Osteoblast (primary cell): ENCODE data around the gene KCNAB1. TPM values are rescaled to one million over a fixed set of nuclear protein-coding genes. Genes with fewer than 3 reads are reported as not detected.

Source experiments
- DNase-seq: peaks from one replicate; pipeline ENCODE4 v3.0.0; 2011; ENCODE audit warnings: low spot score, mixed read lengths; ENCODE audit not compliant: insufficient read length; ENCODE audit errors: missing footprints
- H2AFZ ChIP-seq: 2 replicates; pipeline ENCODE4 v1.6.0; 2011; ENCODE audit warnings: mild to moderate bottlenecking, low read length
- H3K27ac ChIP-seq: 2 replicates; pipeline ENCODE4 v1.5.1; 2011; ENCODE audit warnings: mild to moderate bottlenecking, low read depth, low read length, moderate library complexity
- H3K27me3 ChIP-seq: 2 replicates; pipeline ENCODE4 v1.6.0; 2012; ENCODE audit warnings: mild to moderate bottlenecking, control low read depth, inconsistent platforms, low read length, moderate library complexity; ENCODE audit not compliant: insufficient read depth
- H3K36me3 ChIP-seq: 2 replicates; pipeline ENCODE4 v1.5.1; 2011; ENCODE audit warnings: mild to moderate bottlenecking, low read length, control low read depth, moderate library complexity; ENCODE audit not compliant: insufficient read depth
- H3K4me1 ChIP-seq: 2 replicates; pipeline ENCODE4 v1.5.1; 2011; ENCODE audit warnings: mild to moderate bottlenecking, low read length, control low read depth, moderate library complexity; ENCODE audit not compliant: insufficient read depth
- H3K4me2 ChIP-seq: 2 replicates; pipeline ENCODE4 v1.6.0; 2011; ENCODE audit warnings: mild to moderate bottlenecking, low read length; ENCODE audit not compliant: insufficient read depth
- H3K4me3 ChIP-seq: fragments of 200-600 bp; sonication (generic); 3 replicates; pipeline ENCODE4 v1.5.1; 2012; ENCODE audit warnings: mild to moderate bottlenecking, low read length, inconsistent platforms; ENCODE audit not compliant: insufficient read depth
- H3K79me2 ChIP-seq: 2 replicates; pipeline ENCODE4 v1.6.0; 2012; ENCODE audit warnings: mild to moderate bottlenecking, low read length, control low read depth, inconsistent platforms; ENCODE audit not compliant: insufficient read depth
- H3K9me3 ChIP-seq: 2 replicates; pipeline ENCODE4 v1.5.1; 2011; ENCODE audit warnings: low read depth, low read length, control low read depth
- H4K20me1 ChIP-seq: 2 replicates; pipeline ENCODE4 v1.6.0; 2012; ENCODE audit warnings: mild to moderate bottlenecking, low read length, control low read depth; ENCODE audit not compliant: insufficient read depth
- total RNA-seq: library from RNA; depleted of rRNA; stranded (reverse); fragments of >200 nt; gene quantifications from 2 replicates; pipeline ENCODE4 v1.2.3, GENCODE V29; 2012
- TF ChIP-seq, protein P1 (sequence below): IDR thresholded peaks from 2 replicates; pipeline ENCODE4 v1.5.1; 2011; ENCODE audit warnings: mild to moderate bottlenecking, low read depth, low read length, moderate library complexity; ENCODE audit errors: extremely low read depth

KCNAB1 gene
- total RNA-seq, 1 donor: 0.36 TPM

DNA sequence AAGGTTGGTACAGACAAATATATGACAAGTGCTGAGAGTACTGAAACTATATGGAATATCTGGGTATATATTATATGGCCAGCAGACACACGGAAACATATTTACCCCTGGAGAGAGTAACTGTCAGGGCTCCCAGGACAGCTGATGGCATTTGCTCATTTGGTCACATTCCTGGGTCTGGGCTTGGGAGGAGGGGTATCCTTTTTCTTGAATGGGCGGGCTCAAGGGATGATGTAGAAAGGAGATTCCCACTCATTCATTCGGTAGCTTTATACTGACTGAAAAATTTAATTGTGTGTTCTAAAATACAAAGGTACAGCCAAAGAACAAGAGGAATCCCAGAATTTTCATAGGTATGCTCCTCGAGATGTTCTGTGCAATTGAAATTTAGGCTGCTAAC lies 131.0 kb downstream of the KCNAB1 start:
- H3K27ac ChIP-seq: no peak overlapping the region
- no peaks in the 10 kb centered on the region for H4K20me1 ChIP-seq
- no peaks in the 10 kb centered on the region for H3K79me2 ChIP-seq
- peak; percentile 50 for DNase-seq
- no peaks in the 10 kb centered on the region for H3K36me3 ChIP-seq
- H3K4me1 ChIP-seq: no peaks in the 10 kb centered on the region
- no peak overlapping the region for H3K4me2 ChIP-seq
- no peak overlapping the region for H3K4me3 ChIP-seq
- no peak overlapping the region for H2AFZ ChIP-seq
- TF ChIP-seq, protein P1, sequence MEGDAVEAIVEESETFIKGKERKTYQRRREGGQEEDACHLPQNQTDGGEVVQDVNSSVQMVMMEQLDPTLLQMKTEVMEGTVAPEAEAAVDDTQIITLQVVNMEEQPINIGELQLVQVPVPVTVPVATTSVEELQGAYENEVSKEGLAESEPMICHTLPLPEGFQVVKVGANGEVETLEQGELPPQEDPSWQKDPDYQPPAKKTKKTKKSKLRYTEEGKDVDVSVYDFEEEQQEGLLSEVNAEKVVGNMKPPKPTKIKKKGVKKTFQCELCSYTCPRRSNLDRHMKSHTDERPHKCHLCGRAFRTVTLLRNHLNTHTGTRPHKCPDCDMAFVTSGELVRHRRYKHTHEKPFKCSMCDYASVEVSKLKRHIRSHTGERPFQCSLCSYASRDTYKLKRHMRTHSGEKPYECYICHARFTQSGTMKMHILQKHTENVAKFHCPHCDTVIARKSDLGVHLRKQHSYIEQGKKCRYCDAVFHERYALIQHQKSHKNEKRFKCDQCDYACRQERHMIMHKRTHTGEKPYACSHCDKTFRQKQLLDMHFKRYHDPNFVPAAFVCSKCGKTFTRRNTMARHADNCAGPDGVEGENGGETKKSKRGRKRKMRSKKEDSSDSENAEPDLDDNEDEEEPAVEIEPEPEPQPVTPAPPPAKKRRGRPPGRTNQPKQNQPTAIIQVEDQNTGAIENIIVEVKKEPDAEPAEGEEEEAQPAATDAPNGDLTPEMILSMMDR: no peak
- H3K27me3 ChIP-seq: no peaks in the 10 kb centered on the region
- no peaks in the 10 kb centered on the region for H3K9me3 ChIP-seq

DNA sequence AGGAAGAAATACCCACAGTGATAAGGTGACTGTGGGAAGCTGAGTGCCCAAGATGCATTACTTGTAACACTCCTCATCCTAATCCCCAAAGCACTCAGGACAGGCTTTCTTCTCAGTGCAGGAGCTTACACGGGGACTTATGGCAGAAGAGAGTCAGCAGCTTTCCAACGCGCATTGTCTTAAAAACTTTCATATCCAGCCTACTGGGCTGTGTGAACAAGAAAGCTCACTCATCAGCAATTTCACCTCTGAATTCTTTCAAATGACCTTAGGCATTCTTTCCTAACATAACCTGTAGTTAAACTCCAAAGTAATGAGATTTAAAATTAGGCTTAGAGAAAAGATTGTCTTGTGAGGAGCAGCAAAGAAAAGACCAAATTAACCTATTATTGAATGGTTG lies 132.3 kb downstream of the KCNAB1 start:
- no peaks in the 10 kb centered on the region for H3K27me3 ChIP-seq
- no peak overlapping the region for H3K27ac ChIP-seq
- H3K9me3 ChIP-seq: no peaks in the 10 kb centered on the region
- H4K20me1 ChIP-seq: no peaks in the 10 kb centered on the region
- no peak for DNase-seq
- TF ChIP-seq, protein P1: no peak
- no peak overlapping the region for H2AFZ ChIP-seq
- H3K4me1 ChIP-seq: no peaks in the 10 kb centered on the region
- H3K79me2 ChIP-seq: no peaks in the 10 kb centered on the region
- H3K36me3 ChIP-seq: no peaks in the 10 kb centered on the region
- H3K4me3 ChIP-seq: no peak overlapping the region
- H3K4me2 ChIP-seq: no peak overlapping the region

DNA sequence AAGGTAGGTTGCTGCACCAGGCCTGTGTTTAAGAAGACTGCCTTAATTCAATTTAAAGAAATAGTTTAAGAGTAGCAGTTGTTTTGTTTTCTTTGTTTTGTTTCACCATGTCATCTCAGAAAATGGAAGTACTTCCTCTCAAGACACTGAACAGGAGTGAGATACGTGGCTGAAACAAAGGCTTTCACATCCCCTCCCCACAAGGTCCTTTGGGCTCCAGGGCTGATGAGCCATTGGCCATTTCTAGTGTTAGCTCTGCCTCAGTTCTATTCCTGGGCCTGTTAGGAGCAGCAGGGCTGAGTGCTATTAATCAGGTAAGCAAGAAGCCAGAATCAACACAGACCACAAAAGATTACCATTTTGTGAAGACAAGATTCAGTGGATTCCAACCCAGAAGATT lies 132.8 kb downstream of the KCNAB1 start:
- no peak for DNase-seq
- Histone ChIP-seq H3K4me2 (no peak overlapping the region), H3K4me1 (no peaks in the 10 kb centered on the region), H4K20me1 (no peaks in the 10 kb centered on the region), H3K79me2 (no peaks in the 10 kb centered on the region), H3K4me3 (no peak overlapping the region), H3K27me3 (no peaks in the 10 kb centered on the region), H3K36me3 (no peaks in the 10 kb centered on the region), H3K27ac (no peak overlapping the region), H3K9me3 (no peaks in the 10 kb centered on the region), H2AFZ (no peak overlapping the region)
- TF ChIP-seq, protein P1: no peak

- no peak overlapping the region for H2AFZ ChIP-seq
These were observed 135.9 kb downstream of the KCNAB1 start for GRCh38 chr3:156256256-156256655.

More at GRCh38 chr3:156256256-156256655, 135.9 kb downstream of the KCNAB1 start:
- no peaks in the 10 kb centered on the region for H3K4me1 ChIP-seq
- no peak overlapping the region for H3K27ac ChIP-seq
- H3K4me2 ChIP-seq: no peak overlapping the region
- H4K20me1 ChIP-seq: no peaks in the 10 kb centered on the region
- H3K79me2 ChIP-seq: no peaks in the 10 kb centered on the region
- DNase-seq: no peak
- H3K9me3 ChIP-seq: no peaks in the 10 kb centered on the region
- H3K4me3 ChIP-seq: no peak overlapping the region
- H3K27me3 ChIP-seq: no peaks in the 10 kb centered on the region
- H3K36me3 ChIP-seq: no peaks in the 10 kb centered on the region
- TF ChIP-seq, protein P1: no peak
